HG03039 (cell line): ENCODE data around the gene RAD51B.
A peak's percentile ranks its signal among the peaks of the same experiment; 100 is the strongest.
"Not testable (repeated sequence)": the region's sequence is repeated elsewhere in the genome, so short reads cannot be mapped to it uniquely, and the experiment has no call there.

Experiments used
- ATAC-seq: cut with Tn5 transposase; IDR thresholded peaks from one replicate; pipeline ENCODE4 v1.9.1; 2021; ENCODE audit warnings: mild to moderate bottlenecking, moderate library complexity; ENCODE audit not compliant: unreplicated experiment

The RAD51B gene

GRCh38 chr14:68652433-68652690 is 832.8 kb downstream of the RAD51B start:
- no peak for ATAC-seq

DNA sequence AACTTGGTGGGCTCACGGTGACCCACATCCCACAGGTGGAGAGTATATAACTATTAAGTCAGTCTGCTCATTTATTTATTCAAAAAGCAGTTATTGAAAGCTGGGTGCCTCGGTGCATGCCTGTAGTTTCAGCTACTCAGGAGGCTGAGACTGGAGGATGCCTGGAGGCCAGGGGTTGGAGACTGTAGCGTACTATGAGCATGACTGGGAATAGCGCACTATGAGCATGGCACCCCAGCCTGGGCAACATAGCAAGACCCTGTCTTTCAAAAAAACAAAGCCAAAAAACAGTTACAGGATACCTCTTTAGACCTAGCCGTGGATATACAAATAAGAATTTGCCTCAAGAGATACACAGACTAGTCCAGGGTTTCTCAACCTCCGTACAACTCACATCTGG is 833.5 kb downstream of the RAD51B start:
- no peak for ATAC-seq

DNA sequence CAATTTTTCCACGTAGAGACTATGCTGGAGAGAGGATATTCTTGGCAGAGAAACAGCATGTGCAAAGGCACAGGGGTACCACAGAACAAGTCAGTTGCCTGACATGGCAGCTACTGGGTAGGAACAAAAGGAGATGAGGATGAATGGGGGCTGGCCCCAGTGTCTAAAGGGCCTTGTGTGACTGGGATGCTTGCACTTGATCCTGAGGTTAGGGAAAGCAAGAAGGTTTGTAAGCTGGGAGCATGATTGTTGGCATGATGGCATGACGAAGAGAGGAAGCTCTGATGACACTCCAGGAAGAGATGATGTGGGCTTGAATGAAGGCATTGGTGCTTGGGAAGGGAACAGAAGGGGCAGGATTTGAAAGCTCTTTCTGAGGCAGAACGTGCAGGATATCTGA is 834.2 kb downstream of the RAD51B start:
- no peak for ATAC-seq

DNA sequence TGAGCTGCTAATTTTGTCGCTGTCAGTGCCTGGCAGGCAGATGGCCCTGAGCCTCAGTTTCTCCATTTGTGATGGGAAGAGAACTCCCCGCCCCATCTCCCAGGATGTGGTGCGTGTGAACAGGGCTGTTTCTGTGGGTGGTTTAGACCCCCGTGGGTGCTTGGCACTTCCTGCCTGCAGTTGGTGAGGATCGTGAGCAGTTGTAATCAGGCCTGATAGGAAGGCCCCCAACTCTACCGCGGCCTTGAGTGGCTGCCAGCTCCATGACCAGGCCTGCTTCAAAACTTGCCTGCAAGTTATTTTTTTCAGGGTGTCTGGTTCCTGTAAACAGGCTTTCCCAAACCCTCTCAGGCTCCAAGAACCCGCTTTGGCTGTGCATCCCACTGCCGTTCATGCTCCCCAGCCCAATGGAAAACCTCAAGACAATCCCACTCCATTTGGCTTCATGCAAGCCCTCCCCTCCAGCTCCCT is 834.9 kb downstream of the RAD51B start:
- ATAC-seq = no peak

GRCh38 chr14:68655021-68655831 is 835.6 kb downstream of the RAD51B start:
- no peak for ATAC-seq

- ATAC-seq = no peak
Measured at GRCh38 chr14:68655911-68656316, 836.3 kb downstream of the RAD51B start.

GRCh38 chr14:68656452-68656851 is 836.9 kb downstream of the RAD51B start:
- ATAC-seq = no peak

DNA sequence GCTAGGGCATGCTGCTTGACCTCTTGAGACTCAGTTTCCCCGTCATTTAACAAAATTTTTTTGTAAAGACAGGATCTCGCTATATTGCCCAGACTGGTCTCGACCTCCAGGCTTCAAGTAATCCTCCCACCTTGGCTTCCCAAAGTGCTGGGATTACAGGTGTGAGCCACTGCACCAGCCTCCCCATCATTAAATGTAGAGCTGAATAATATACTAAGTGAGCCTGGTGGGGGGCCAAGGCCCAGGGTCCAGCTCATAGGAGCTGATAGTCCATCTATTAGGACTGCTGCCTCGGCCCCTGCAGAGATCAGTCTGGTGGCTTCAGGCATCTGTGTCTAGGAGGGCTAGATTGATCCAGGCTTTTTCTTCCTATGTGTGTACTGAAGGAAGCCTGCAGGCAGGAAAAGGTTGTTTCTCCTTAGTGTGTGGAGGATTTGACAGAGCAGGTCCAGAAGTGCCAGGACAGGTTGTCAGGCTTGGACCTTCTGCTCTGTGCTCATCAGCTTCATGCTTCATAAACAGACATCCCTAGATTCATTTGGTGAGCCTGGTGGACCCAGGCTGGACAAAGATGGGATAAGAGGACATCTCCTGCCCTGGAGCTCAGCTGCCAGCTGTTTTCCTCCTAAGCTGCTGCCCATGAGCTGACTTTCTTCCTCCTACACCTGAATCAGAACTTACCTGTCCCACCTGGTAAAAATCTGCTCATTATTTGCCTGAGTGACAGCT is 837.9 kb downstream of the RAD51B start:
- ATAC-seq = no peak

GRCh38 chr14:68658029-68658509 is 838.5 kb downstream of the RAD51B start:
- no peak for ATAC-seq

GRCh38 chr14:68658943-68659931 is 839.7 kb downstream of the RAD51B start:
- no peak for ATAC-seq

DNA sequence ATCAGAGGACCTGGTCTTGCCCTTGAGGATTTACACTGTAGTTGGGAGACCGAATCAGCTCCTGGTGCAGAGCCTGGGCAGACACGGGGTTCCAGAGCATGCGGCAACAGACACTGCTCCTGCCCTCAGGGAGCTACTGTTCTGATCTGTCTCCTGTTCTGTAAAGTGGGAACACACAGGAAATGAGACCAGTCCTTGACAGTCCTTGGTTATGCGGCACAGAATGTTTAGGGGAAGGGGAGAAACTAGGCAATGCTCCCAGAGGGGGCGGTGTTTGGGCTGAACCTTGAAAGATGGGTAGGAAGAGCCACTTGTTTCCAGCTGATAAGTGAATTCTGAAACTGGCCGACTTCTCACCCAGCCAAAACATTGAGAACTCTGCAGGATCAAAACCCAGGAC is 840.9 kb downstream of the RAD51B start:
- ATAC-seq = no peak

GRCh38 chr14:68661226-68662225 is 841.9 kb downstream of the RAD51B start:
- no peak for ATAC-seq

DNA sequence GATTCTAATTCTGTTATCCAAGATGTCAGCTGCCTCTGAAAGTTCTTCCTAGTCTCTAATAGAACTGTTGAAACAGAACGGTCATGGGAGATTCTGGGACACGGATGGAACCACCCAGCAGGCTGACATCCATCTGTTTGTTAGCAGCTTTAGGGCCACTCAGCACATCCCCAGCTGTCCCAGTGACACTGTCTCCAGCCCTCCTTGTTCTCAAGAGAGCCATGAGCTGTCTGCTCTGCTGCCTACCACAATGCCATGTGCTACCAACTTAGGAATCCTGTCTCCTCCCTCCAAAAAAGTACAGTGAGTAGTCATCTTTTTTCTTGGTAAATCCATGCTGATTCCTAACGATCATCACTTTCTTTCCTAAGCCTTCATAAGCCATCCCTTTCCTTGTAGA is 842.8 kb downstream of the RAD51B start:
- ATAC-seq = no peak

- ATAC-seq = not testable (repeated sequence)
Measured at GRCh38 chr14:68662826-68663225, 843.2 kb downstream of the RAD51B start.

GRCh38 chr14:68663385-68664076 is 844.0 kb downstream of the RAD51B start:
- peak; percentile 78 for ATAC-seq

- ATAC-seq = no peak
Measured at GRCh38 chr14:68664225-68664681, 844.7 kb downstream of the RAD51B start.

DNA sequence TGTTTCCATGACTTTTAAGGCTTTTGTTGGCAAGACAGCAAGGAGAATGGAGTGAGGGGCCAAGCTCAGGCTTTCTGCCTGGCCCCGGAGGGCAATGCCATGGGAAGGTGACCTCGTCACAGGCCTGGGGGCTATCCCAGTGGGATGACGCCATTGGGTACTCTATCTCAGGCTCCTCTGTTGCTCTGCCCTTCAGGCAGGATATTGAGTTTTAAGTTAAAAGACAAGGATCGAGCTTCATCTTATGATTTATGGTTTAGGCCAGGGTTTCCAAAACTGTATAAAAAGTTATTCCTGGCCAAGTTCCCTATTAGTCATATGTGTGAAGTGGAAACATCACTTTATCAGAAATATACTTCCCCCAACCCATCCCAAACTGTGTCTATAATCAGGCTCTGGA is 845.6 kb downstream of the RAD51B start:
- ATAC-seq = no peak

DNA sequence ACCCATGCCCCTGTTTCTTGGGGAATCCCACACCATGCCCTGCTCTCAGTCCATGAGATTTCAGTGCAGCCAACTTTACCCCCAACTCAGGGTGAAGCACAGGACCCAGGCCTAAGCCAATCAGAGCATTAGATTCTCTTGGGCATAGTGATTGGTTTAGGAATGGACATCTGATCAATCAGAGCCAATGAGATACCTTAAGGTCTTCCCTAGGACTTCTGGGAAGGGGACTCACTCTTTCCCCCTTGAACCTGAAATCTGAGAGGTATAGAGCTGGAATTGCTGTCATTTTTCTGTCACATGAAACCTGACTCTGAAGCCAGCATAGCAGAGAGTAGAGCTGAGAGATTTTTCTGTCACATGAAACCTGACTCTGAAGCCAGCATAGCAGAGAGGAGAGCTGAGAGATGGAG is 846.2 kb downstream of the RAD51B start:
- ATAC-seq = no peak

- ATAC-seq = no peak
Measured at GRCh38 chr14:68666236-68666635, 846.7 kb downstream of the RAD51B start.
